ENCODE data around the gene ASPDH.

- peak; percentile 19 to 68 (median 60) for TF ChIP-seq CTCF (IDR thresholded peaks at IDR 0.05 in 4 of 5, conservative IDR thresholded peaks at IDR 0.05 in 1 of 5)
- TF ChIP-seq POLR2A (IDR thresholded peaks at IDR 0.05), result no peak
Observed at GRCh38 chr19:50486823-50487515, 26.7 kb downstream of the ASPDH start.
